BJ (cell line): ENCODE measurements around the gene WHAMM. TPM values are rescaled to one million over a fixed set of nuclear protein-coding genes. Genes with fewer than 3 reads are reported as not detected.
"Not testable (repeated sequence)": the region's sequence is repeated elsewhere in the genome, so short reads cannot be mapped to it uniquely, and the experiment has no call there.

Experiments
- CTCF ChIA-PET: fragments of 350-600 bp; formaldehyde crosslinking; extraction: SDS; loops from one replicate; lab custom pipeline; 2021; ENCODE audit warnings: antibody characterized with exemption, inconsistent platforms; lab: Yijun Ruan, JAX
- POLR2A ChIA-PET: fragments of 300-600 bp; sonication (Branson Sonifier 250); formaldehyde crosslinking; extraction: SDS; loops from one replicate; lab custom pipeline; 2021; ENCODE audit warnings: antibody characterized with exemption; lab: Charles Lee
- DNase-seq: peaks from one replicate; pipeline ENCODE4 v3.0.0-alpha.2; 2011; ENCODE audit warnings: low read depth
- H3K27me3 ChIP-seq: 2 replicates; pipeline ENCODE4 v1.6.0; 2011; ENCODE audit warnings: low read length; ENCODE audit not compliant: control insufficient read depth, insufficient read depth
- H3K36me3 ChIP-seq: 2 replicates; pipeline ENCODE4 v1.5.1; 2011; ENCODE audit warnings: low read length; ENCODE audit not compliant: control insufficient read depth, insufficient read depth
- H3K4me3 ChIP-seq: 2 replicates; pipeline ENCODE4 v1.5.1; 2011; ENCODE audit warnings: low read depth, mild to moderate bottlenecking, control low read depth, low read length
- CTCF ChIP-seq: IDR thresholded peaks from 2 replicates; pipeline ENCODE4 v1.5.1; 2011; ENCODE audit warnings: low read depth, mild to moderate bottlenecking, control low read depth, inconsistent platforms, low read length, moderate library complexity; ENCODE audit not compliant: insufficient read depth
- polyA minus RNA-seq: library from RNA; depleted of rRNA, polyadenylated mRNA; stranded (reverse); fragments of >200 nt; gene quantifications from 2 replicates; pipeline ENCODE4 v1.2.3, GENCODE V29; 2011; rRNA and poly(A)+ RNA removed
- polyA plus RNA-seq: library from polyadenylated mRNA; depleted of rRNA; stranded (reverse); fragments of >200 nt; gene quantifications from 2 replicates; pipeline ENCODE4 v1.2.3, GENCODE V29; 2011; rRNA removed

WHAMM gene
- polyA plus RNA-seq: 2.8 and 3.2 TPM in 2 replicates
- polyA minus RNA-seq: 1.3 and 1.8 TPM in 2 replicates

- ChIA-PET POLR2A (no interaction called here), CTCF (interaction anchor here (1.1 to 2.1 kb wide), 2 partner anchors 114 to 270 kb away, joined by 5 to 6 read pairs; partner anchors contain the start of gene RPS17)
- TF ChIP-seq CTCF: no peak
- Histone ChIP-seq H3K27me3 (no peaks in the 10 kb centered on the region), H3K4me3 (peak within 1 kb of the TSS; percentile 89), H3K36me3 (no peaks in the 10 kb centered on the region)
- peak; percentile 90 for DNase-seq
These were observed at the start of gene WHAMM for GRCh38 chr15:82809308-82810060. Gene WHAMM, plus strand, starts transcription at chr15:82809628. Its CDS starts 99 bp downstream, at chr15:82809727.

DNA sequence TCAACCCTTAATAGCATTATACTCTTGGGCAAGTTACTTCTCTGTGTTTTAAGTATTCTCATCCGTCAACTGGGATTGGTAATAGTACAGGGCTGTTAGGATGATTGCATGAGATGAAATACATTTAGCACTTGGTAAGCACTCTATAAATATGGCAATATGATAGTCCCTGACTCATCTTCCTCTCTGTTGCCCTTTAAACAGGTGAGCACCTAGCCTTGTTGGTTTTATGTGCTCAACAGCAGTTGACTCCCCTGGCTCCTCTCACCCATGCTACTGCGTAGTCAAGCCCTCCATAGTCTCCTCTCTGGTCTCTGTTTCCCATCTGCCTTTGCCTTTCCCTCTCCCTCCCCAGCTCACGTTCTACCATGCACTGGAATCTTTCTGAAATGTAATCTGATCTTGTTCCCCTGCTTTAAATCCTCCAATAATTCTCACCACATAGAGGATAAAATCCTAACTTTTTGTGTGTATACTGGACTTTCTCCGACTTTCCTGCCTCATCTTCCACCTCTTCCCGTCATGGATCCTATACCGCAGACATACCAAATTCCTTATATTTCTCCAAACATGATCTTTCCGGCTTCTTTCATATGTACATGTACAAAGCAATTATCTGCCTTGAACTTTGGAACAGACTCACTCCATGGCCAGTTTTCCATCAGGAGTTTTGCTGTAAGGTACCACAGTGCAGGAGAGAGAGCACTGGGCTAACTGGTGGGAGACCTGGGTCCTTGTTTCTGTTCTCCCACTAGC lies 45.9 kb upstream of the WHAMM start:
- ChIA-PET POLR2A (no interaction called here), CTCF (interaction anchor here (1.1 kb wide), 1 partner anchor 9 kb away, joined by 5 read pairs; no protein-coding TSS in a partner anchor)
- TF ChIP-seq CTCF: no peak
- Histone ChIP-seq H3K27me3 (no peaks in the 10 kb centered on the region), H3K36me3 (peaks cover 8% of the 10 kb centered on the region), H3K4me3 (no peak overlapping the region)
- DNase-seq: no peak

GRCh38 chr15:82764117-82764490 lies 45.3 kb upstream of the WHAMM start:
- CTCF ChIA-PET: no interaction called here
- no peak for TF ChIP-seq CTCF
- peaks cover 7% of the 10 kb centered on the region for H3K36me3 ChIP-seq
- POLR2A ChIA-PET: no interaction called here
- H3K4me3 ChIP-seq: no peak overlapping the region
- DNase-seq: no peak
- H3K27me3 ChIP-seq: no peaks in the 10 kb centered on the region

- DNase-seq: no peak
- H3K36me3 ChIP-seq: peaks cover 6% of the 10 kb centered on the region
- ChIA-PET CTCF (no interaction called here), POLR2A (no interaction called here)
- H3K4me3 ChIP-seq: no peak overlapping the region
- H3K27me3 ChIP-seq: no peaks in the 10 kb centered on the region
- no peak for TF ChIP-seq CTCF
These were observed 44.7 kb upstream of the WHAMM start for GRCh38 chr15:82764740-82765139.

DNA sequence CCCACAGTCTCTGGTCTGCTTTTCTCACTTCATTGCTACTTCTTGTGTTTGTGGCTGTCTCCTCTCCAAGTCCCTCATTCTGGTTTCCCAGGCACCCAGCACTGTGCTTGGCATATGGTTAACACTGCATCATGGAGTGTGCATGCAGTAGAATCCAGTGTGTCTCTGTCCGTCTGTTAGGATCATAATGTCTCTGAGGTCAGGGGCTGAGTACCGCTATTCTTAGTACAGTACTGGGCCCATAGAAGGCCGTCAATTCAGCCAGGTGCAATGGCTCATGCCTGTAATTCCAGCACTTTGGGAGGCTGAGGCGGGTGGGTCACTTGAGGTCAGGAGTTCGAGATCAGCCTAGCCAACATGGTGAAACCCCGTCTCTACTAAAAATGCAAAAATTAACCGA lies 43.2 kb upstream of the WHAMM start:
- H3K27me3 ChIP-seq, POLR2A ChIA-PET, DNase-seq, H3K4me3 ChIP-seq, CTCF ChIA-PET, H3K36me3 ChIP-seq: not testable (repeated sequence)
